CD4-positive, alpha-beta T cell treated with Interleukin-2 at 100 ng/mL for 4 hours (primary cell): Measurements from ENCODE around the gene VPS35L.
A peak's percentile ranks its signal among the peaks of the same experiment; 100 is the strongest.

Experiments used
- DNase-seq: peaks from one replicate; pipeline ENCODE4 v3.0.0-alpha.2; 2020; ENCODE audit warnings: low spot score

The VPS35L gene, protein sequence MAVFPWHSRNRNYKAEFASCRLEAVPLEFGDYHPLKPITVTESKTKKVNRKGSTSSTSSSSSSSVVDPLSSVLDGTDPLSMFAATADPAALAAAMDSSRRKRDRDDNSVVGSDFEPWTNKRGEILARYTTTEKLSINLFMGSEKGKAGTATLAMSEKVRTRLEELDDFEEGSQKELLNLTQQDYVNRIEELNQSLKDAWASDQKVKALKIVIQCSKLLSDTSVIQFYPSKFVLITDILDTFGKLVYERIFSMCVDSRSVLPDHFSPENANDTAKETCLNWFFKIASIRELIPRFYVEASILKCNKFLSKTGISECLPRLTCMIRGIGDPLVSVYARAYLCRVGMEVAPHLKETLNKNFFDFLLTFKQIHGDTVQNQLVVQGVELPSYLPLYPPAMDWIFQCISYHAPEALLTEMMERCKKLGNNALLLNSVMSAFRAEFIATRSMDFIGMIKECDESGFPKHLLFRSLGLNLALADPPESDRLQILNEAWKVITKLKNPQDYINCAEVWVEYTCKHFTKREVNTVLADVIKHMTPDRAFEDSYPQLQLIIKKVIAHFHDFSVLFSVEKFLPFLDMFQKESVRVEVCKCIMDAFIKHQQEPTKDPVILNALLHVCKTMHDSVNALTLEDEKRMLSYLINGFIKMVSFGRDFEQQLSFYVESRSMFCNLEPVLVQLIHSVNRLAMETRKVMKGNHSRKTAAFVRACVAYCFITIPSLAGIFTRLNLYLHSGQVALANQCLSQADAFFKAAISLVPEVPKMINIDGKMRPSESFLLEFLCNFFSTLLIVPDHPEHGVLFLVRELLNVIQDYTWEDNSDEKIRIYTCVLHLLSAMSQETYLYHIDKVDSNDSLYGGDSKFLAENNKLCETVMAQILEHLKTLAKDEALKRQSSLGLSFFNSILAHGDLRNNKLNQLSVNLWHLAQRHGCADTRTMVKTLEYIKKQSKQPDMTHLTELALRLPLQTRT

DNA sequence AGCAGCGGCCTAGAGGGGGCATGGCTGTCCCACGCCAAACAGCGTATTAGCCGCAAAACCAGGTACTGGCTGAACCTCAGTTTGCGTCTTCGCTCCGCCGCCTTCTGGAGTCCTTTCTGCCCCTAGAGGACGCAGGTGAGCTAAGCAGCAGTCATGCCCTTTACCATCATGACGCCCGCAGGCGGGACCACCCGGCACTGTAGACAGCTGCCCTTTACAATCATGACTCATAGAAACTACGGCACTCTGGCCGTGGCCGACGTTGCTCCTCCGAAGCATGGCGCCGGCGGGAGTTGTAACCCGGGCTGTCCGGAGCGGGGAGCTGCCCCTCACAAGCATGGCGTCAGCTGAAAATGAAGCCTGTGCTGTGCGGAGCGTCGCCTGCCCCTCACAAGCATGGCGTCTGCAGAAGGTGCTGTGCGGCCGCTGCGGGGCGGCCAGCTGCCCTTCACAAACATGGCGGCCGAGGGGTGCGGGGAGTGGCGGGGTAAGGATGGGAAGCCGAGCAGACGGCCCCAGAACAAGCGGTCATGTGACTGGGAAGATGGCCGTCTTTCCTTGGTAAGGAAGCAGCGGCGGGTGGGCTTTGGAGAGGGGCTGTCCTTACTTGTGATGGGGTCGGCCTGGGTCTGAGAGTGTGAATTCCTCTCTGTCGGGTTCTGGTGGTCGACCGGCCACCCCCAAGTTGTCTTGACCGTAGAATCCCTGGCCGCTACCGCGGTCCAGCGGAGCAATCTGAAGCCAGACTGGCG is at the start of gene VPS35L:
Gene VPS35L, plus strand, starts transcription at position 518 of the 752 bp plus-strand sequence. Its CDS starts 27 bp downstream, at position 545.
- DNase-seq, result peak; percentile 99

DNA sequence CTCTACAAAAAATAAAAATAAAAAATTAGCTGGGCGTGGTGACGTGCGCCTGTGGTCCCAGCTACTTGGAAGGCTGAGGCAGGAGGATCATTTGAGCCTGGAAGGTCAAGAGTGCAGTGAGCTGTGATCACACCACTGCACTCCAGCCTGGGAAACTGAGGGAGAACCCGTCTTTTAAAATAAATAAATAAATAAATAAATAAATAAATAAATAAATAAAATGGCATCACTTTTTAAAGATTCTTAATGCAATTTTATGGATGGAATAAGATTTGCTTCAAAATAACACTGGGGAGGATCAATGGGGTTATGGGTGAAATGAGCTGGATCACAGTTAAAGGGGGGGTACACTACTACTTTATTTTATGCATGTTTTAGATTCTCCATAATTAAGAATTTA is 48.5 kb upstream of the VPS35L start:
- no peak for DNase-seq

DNA sequence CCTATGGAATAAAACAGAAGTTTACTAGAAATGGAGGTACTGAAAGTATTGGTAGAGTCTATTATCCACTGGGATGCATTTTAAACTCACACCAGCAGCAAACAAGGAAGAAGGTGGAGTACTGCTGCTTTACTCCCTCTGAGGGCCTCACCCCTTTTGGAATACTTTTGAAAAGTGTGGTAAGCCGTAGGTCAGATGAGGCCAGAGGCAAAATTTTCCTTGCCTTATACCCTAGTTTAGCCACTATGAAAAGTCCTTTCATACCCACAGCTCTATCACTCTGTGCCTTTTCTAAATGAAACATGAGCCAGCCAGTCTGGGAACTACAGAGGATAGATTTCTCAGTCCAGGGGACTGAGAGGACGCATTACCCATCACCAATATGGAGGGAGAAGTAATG is 47.6 kb upstream of the VPS35L start:
- no peak for DNase-seq

DNA sequence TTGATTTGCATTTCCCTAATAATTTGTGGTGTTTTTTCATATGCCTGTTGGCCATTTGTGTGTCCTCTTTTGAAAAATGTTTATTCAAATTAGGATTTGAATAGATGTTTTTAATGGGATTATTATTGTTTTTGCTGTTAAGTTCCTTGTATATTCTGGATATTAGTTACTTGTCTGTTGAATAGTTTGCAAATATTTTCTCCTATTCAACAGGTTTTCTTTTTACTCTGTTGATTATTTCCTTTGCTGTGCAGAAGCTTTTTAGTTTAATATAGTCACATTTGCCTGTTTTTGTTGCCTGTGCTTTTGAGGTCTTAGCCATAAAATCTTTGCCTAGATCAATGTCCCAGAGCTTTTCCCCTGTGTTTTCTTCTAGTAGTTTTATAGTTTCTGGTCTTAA is 43.2 kb upstream of the VPS35L start:
- DNase-seq, result no peak

DNA sequence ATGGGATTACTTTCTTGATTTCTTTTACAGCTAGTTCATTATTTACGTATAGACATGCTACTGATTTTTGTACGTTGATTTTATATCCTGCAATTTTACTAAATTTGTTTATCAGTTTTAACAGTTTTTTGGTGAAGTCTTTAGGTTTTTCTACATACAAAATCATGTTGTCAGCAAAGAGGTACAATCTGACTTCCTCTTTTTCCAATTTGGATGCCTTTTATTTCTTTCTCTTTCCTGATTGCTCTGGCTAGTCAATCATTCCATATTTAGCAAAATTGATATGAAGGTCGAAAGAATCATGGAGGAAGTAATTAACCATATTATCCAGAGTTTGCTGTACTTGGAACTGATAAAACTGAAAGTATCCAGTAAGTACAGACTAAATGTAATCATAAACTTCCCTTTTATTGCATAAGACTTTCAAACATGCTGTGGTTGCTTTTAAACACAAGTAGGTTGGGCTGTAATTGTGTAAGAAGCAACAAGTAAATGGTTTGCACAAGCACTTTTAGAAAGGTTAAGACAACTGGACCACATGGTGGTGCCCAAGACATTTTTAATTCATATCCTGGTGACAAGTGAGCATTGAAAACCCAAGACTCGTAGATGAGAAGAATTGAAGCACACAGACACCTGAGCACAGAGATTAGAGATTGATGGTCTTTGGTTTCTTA is 42.0 kb upstream of the VPS35L start:
- no peak for DNase-seq

DNA sequence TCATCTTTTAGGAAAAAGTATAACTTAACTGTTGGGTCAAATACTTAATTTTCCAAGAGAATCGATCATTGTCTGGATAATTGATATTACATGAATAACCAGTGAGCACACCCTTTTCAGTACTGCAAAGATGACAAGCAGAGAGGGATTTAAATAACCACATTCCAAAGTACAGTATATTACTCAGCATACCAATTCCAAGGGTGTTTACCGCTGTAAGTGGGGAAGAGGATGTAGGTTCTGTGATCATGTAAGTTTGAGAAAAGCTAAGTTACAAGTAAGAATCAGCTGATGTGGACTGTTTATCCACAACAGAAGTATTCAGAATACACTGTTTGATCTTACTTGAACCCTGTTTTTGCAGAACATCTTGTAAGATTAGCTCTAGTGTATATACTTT is 39.7 kb upstream of the VPS35L start:
- DNase-seq, result no peak

DNA sequence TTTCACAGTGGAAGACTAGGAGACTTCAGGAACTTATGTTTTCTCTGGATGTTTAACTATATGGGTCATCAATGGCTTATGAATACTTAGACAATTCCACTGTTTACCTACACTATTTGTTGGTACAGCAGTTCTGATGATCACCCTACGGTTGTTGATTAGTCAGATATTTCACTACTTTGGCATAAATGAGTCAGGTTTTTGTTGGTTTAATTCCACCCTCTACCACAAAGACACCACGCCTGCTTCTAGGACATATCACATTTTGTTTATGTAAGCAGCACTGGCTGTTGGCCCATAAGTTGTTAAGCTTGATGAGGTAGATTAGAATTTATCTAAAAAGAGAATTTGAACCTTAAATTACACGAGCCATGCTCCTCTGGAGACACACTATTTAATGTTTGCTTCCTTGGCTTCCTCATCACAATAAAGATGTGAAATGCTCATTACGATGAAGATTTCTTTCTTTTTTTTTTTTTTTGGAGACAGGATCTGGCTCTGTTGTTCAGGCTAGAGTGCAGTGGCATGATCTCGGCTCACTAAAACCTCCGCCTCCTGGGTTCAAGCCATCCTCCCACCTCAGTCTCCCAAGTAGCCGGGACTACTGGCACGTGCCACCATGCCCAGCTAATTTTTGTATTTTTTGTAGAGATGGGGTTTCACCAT is 37.9 kb upstream of the VPS35L start:
- DNase-seq, result peak; percentile 22

DNA sequence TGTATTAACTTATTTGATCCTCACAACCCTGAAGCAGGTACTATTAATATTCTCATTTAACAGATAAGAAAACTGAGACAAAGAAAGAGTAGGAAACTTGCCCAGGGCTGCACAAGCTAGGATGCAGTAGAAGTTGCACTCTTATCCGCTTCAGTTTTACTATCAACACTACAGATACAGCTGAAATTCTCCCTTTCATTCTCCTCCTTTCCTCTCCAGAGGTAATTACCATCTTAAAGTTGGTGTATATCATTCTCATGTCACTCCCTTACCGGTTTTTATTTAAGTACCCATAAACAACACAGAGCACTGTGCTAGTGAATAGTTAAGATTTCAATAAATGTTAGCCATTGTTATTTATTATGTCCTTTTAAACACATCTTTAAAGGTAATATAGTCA is 37.1 kb upstream of the VPS35L start:
- DNase-seq, result no peak

DNA sequence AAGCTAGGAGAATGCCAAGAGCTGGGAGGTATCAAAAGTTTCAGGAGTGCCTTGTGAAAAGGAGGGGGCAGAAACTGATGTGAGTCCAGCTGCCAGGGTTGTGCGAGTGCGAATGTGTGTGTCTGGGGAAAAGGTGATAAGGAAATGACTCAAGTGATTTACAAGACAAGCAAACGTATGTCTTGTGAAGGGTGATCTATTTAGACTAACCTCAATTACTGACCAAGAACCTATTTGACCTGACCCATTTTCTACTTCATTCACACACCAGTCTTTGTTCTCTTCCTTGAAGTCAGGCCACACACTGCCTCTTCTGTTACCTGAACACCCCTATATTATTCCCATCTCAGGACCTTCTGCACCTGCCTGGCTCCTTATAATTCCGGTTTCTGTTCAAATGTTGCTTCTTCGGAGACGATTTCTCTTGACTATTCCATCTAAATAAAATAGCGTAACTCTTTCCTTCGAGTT is 34.6 kb upstream of the VPS35L start:
- DNase-seq, result no peak

DNA sequence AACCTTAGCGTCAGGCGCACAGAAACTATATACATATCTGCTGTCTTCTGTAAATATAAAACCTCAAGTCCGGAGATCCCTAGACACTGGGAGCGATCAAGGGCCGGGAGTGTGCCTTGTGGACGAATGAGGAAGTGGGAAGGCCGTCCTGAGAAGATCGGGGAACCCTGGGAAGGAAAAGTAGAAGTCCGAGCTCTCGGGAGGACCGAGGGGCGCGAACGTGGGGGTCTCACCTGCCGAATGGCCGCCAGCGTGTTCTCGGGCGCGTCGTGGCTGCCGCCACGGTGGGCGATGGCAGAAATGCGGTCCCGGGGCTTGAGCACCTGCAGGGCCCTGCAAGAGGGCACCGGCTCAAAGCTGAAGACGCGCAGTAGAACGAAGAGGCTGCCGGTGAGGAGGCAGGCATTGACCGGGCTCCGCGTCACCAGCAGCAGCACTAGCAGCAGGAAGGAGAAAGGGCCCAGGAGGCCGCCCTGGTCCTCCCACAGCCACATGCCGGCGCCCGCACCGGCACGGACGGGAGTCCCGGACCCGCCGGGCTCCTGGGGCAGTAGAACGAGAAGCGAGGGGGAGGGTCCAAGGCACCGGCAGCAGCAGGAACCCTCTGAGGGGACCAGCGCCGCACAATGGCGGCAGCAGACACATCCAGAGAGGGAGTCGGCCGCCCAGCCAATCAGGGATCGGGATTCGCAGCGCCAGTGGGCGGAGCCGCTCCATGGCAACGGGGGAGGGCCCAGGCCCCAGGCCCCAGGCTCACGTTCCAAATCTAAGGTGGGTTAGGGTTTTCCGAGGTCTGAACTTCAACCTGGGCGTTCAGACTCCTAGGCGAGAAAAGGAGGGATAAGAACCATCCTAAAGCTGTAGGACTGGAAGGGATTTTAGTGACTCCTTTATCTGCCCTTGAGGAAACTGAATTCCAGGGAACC is 33.8 kb upstream of the VPS35L start, which contains the start of gene GDE1:
Gene GDE1, minus strand, starts transcription at position 628 of the 926 bp plus-strand sequence. Its CDS starts 134 bp downstream, at position 494.
- peak; percentile 93 for DNase-seq

DNA sequence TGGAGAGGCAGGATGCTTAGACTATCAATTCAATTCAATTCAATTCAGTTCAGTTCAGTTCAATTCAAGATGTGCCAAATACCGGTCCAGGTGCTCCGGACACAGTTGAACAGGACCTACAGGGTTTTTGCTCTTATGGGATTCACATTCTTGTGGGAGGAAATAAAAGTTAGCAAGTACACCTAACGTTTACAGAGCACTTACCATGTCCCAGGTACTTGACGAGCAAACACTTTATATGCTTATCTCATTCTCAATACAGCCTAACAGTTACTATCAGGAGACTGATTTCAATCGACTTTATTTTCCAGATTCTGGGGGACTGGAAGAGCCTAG is 33.1 kb upstream of the VPS35L start:
- no peak for DNase-seq

DNA sequence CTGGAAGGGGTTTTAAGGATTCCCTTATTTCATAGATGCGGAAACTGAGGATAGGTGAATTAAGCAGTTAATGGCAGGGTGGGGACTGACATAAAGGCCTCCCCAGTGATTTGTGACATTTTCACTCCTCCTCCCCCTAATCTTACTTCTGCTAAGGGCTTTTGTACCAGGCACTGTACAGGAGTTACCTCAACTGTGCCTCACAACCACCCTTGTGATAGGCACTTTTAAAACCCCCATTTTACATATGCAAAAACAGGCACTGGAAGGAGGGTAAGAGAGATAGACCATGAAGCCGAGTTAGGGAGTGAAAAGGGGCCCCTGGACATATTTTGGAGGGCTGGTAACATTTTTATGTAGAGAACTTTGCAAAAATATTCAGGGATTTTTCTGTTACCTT is 32.7 kb upstream of the VPS35L start:
- no peak for DNase-seq

DNA sequence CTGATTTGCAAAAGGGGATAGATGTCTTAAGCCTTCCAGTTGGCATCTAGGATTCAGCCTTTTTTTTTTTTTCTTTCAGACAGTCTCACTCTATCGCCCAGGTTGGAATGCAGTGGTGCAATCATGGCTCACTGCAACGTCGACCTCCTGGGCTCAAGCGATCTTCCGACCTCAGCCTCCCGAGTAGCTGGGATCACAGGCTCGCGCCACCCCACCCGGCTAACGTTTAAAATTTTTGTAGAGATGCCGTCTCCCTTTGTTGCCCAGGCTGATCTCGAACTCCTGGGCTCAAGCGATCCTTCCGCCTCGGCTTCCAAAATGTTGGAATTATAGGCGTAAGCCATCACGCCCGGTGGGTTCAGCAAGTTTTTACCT is 32.3 kb upstream of the VPS35L start:
- DNase-seq, result no peak

DNA sequence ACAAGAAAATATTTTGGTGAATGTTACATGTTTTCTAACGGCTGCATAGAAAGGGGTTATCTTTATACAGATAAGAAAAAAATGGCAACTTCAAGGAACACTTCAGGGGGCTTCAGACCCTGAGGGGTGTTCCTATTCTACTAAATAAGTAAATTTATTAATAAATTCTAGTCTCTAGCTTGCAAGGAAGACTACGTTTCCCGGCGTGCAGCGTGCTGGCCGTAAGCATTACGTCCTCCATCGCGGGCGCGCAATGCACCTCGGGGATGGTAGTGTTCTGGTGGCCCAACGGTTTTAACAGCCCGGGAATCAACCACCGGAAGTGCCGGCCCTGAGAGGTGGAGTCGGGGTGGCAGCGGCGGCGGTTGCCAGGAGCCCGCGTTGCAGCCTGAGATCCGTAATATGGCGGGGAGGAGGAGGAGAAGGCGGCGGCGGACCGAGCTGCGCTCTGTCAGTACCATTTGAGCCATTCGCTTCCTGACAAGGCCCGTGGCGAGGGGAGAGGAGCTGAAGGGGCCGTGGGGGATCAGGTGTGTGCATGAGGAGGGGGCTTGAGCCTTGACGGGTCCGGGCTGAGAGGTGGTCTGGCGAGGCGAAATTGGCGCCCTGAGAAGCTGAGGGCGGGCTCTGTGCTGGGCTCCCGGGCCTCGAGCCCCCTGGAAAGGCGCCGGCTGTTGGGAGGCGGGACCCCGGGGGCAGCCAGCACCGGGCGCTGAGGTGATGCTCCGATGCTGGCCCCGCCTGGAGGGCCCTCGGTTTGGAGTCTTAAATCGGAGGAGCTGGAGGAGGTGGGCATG is 31.7 kb upstream of the VPS35L start, which contains the start of gene CCP110:
Gene CCP110, plus strand, starts transcription at position 384 of the 797 bp plus-strand sequence. CDS start 3,940 bp downstream, outside the sequence.
- peak; percentile 94 for DNase-seq

DNA sequence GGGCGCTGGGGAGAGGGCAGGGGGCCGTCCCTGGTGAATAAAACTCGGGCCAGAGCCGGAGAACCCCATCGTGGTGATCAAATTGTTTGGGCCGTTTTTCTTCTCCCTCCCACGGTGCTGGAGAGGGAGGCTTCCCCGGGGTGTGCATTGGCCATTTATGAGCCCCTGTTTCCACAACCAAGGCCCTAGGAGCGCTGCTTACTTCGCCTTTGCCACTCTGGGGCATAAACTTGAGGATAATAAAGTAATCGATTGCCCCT is 31.2 kb upstream of the VPS35L start:
- DNase-seq, result no peak

DNA sequence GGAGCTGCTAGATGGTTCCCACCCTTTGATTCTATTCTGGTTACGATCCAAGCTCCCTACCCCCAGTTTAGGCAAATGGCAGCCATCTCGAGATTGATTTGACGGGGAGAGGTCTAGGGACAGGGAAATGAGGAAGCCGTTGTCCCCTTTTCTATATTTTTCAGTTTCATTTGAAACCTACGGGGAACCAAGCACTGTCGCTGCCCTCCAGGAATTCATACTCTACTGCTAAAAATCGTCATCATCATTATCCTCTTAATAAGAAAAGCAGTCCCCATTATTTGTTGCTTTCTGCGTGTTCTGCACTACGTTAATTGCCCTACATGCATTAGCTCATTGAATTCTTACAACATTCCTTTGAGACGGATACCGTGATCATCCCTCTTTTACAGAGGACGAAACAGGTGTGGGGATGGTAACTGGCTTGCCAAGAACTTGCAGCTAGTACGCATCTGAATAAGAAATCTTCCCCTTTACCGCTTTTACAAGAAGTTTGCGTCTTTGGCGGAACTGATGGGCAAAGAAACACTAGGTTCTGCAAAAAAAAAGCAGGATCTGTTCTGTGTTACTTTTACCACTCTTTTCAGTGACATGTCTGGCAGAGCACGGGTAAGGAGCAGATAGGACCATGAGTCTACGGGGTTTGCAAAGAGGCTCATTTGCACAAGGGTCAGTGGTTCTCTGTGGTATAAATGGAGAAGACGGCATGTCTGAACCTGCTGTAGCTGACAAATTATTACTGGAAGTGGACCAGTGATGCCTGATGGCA is 30.7 kb upstream of the VPS35L start:
- no peak for DNase-seq

DNA sequence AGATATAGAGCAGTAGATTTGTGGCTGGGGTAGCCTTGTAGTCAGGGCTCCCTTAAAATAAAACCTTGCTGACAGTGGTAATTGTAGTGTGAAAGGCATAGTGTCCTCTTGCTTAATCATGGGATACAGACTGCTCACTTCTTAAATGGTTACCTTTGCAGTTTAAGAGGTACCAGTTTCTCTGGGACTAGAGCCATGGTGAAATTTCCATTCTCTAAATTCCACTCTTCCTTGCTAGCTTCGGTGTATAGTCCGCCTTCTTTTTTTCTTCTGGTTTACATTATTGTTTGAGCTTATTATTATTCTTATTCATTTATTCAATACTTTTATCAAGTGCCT is 30.1 kb upstream of the VPS35L start:
- no peak for DNase-seq

DNA sequence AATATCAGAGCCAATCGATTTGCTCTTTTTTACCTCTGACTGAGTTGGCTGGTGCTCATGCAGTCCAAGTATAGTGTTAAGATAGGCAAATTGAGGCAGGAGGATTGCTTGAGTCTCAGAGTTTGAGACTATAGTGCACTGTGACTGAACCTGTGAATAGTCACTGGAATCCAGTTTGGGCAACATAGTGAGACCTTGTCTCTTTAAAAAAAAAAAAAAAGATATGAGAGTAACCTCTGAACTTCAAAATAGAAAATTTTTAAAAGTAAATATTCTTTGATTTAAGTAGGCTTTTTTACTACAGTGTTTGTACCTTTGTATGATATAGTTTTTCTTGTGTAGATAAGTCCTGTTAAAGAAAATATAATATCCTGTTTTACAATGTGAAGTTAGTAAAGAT is 28.3 kb upstream of the VPS35L start:
- no peak for DNase-seq

DNA sequence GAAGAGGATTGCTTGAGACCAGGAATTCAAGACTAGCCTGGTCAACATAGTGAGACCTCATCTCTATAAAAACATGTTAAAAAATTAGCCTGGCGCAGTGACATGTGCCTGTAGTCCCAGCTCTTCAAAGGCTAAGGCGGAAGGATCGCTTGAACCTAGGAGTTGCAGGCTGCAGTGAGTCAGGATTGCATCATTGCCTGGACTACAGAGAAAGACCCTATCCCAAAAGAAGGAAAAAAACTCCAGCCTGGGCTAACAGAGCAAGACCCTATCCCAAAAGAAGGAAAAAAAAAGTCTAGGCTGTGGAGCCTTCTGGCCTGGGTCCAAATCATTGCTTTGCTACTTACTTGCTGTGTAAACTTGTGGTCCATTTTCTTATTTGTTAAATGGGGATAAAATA is 26.8 kb upstream of the VPS35L start:
- DNase-seq, result no peak
